Measurements from ENCODE around the gene SLC6A9.

SLC6A9 gene

DNA sequence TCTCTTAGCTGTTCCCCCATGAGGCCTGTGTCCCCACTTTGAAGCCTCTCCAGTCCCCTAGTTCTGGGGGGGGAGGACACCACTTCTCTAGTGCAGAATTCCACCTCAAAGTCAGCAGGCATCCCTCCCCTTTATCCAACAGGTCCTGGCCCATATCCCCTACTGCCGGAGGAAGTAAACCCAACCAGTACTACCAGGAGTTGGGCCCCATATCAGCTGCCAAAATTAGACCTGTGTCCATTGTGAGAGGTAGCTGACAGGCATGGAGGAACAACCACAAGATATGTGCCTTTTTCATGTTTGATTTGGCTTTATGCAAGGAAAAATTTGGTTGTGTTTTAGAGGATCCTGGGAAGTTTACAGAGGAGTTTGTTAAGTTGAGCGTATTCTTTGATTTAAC is 22.1 kb upstream of the SLC6A9 start:
- H3K4me3 ChIP-seq (ENCODE audit: low read depth, low read length) = no peak overlapping the region
- no peak for DNase-seq (ENCODE audit: low read depth, low spot score)
- POLR2A ChIA-PET = no interaction called here
- CTCF ChIA-PET = interaction anchor here (1.4 to 2.0 kb wide), 2 partner anchors 16 to 48 kb away, joined by 6 to 7 read pairs; no protein-coding TSS in a partner anchor
- TF ChIP-seq, protein P1, sequence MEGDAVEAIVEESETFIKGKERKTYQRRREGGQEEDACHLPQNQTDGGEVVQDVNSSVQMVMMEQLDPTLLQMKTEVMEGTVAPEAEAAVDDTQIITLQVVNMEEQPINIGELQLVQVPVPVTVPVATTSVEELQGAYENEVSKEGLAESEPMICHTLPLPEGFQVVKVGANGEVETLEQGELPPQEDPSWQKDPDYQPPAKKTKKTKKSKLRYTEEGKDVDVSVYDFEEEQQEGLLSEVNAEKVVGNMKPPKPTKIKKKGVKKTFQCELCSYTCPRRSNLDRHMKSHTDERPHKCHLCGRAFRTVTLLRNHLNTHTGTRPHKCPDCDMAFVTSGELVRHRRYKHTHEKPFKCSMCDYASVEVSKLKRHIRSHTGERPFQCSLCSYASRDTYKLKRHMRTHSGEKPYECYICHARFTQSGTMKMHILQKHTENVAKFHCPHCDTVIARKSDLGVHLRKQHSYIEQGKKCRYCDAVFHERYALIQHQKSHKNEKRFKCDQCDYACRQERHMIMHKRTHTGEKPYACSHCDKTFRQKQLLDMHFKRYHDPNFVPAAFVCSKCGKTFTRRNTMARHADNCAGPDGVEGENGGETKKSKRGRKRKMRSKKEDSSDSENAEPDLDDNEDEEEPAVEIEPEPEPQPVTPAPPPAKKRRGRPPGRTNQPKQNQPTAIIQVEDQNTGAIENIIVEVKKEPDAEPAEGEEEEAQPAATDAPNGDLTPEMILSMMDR (IDR thresholded peaks at IDR 0.05; ENCODE audit: insufficient read depth, low read length, missing control alignments) = no peak

DNA sequence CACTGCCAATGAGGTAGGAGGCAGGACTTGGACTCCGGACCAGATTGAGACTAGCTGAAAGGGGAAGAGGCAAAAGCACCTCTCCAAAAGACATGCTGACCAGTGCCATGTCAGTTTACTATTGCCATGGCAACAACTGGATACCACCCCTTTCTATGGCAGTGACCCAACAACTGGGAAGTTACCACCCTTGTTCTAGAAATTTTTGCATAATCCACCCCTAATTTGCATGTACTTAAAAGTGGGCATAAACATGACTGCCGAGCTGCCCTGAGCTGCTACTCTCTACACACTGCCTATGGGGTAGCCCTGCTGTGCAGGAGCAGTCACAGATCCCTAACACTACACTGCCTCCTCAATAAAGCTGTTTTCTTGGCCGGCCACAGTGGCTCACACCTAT is 19.0 kb upstream of the SLC6A9 start:
- CTCF ChIA-PET = interaction anchor here (1.0 to 11.8 kb wide), 5 partner anchors 10 to 189 kb away, joined by 3 to 313 read pairs (median 16); no protein-coding TSS in a partner anchor
- no peak overlapping the region for H3K4me3 ChIP-seq (ENCODE audit: low read depth, low read length)
- POLR2A ChIA-PET = no interaction called here
- TF ChIP-seq, protein P1 (IDR thresholded peaks at IDR 0.05; ENCODE audit: insufficient read depth, low read length, missing control alignments) = no peak
- no peak for DNase-seq (ENCODE audit: low read depth, low spot score)

DNA sequence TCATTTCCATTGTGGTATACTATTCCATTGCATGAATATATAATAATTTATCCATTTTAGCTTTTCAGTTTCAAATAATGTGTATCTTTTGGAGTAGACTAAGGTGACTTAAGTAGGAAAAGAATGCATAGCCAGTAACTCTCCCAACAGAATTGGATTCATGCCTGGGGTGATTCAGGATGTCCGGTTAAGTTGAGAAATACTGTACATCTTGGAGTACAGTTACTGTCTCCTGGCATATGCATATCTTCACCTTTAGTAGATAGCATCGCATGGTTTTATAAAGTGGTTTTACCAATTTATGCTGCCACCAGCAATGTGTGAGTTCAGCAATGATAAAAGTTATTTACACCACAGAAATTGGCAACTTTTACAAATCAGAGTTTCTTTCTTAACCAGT is 18.6 kb upstream of the SLC6A9 start:
- POLR2A ChIA-PET = interaction anchor here (0.6 to 0.7 kb wide), 2 partner anchors 35 to 43 kb away, joined by 3 read pairs; no protein-coding TSS in a partner anchor
- CTCF ChIA-PET = interaction anchor here (1.0 to 11.8 kb wide), 13 partner anchors 7 to 603 kb away, joined by 3 to 313 read pairs (median 16); partner anchors contain the start of gene ARTN
- peak; percentile 91 for DNase-seq (ENCODE audit: low read depth, low spot score)
- no peak overlapping the region for H3K4me3 ChIP-seq (ENCODE audit: low read depth, low read length)
- TF ChIP-seq, protein P1 (IDR thresholded peaks at IDR 0.05; ENCODE audit: insufficient read depth, low read length, missing control alignments) = no peak

DNA sequence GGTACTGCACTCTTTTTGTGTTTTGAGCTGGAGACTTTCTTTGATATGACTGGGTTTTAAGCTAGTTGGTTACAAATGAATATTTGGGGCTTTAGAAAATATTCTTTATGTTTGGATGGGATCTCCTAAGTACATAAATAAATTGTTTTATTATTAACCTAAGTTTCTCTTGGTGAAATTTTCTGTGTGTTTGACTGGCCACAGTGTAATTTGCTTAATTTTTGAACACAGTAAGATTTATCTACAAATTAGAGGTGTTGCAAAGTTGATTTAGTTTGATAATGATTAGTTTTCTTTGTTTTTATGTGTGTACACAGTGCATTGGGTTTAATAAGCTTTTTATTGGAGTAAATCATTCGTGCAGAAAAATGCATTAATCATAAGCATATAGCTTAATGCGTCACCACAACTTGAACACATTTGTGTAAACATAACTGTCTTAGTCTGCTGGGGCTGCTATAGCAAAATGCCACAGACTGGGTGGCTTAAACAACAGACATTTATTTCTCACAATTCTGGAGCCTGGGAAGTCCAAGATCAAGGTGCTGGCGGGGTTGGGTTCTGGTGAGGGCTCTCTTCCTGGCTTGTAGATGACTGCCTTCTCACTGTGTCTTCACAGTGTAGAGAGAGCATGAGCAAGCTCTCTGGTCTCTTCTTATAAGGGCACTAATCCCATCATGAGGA is 17.4 kb upstream of the SLC6A9 start:
- peak overlapping the region; percentile 43 for H3K4me3 ChIP-seq (ENCODE audit: low read depth, low read length)
- CTCF ChIA-PET = interaction anchor here (0.7 to 11.8 kb wide), 37 partner anchors 8 to 604 kb away, joined by 3 to 313 read pairs (median 8); partner anchors contain the start of genes ARTN, ATP6V0B, CCDC24 and DMAP1
- POLR2A ChIA-PET = interaction anchor here (0.5 to 2.0 kb wide), 5 partner anchors 18 to 341 kb away, joined by 3 to 10 read pairs (median 4); partner anchors contain the start of genes ATP6V0B, SLC6A9 and ST3GAL3
- DNase-seq (ENCODE audit: low read depth, low spot score) = no peak
- TF ChIP-seq, protein P1 (IDR thresholded peaks at IDR 0.05; ENCODE audit: insufficient read depth, low read length, missing control alignments) = no peak

DNA sequence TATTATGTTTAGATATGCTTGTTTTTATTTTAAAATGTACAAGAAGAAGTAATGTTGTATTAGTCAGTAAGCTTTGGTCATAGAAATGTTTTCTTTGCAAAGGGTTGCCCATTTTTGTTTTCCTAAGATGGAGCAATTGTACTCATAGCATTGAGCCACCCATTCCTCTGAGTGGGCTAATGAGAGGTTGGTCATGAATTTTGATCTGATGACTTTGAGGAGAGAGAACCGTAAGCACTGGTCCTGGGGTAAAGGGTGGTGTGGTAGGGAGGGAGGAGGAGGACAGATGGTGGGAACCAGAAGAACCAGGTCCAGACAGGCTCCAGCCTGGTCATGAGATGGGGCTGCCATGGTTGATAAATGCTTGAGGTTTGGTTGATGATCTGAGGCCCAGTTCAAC is 15.9 kb upstream of the SLC6A9 start:
- no peak for DNase-seq (ENCODE audit: low read depth, low spot score)
- ChIA-PET CTCF (interaction anchor here (0.6 to 11.8 kb wide), 27 partner anchors 7 to 605 kb away, joined by 3 to 313 read pairs (median 9); partner anchors contain the start of genes ARTN, ATP6V0B, CCDC24 and DMAP1), POLR2A (interaction anchor here (1.1 to 2.0 kb wide), 3 partner anchors 16 to 55 kb away, joined by 3 to 10 read pairs (median 3); partner anchors contain the start of gene SLC6A9)
- H3K4me3 ChIP-seq (ENCODE audit: low read depth, low read length) = no peak overlapping the region; the same call in 1 of the 2 replicates
- TF ChIP-seq, protein P1 (IDR thresholded peaks at IDR 0.05; ENCODE audit: insufficient read depth, low read length, missing control alignments) = no peak

DNA sequence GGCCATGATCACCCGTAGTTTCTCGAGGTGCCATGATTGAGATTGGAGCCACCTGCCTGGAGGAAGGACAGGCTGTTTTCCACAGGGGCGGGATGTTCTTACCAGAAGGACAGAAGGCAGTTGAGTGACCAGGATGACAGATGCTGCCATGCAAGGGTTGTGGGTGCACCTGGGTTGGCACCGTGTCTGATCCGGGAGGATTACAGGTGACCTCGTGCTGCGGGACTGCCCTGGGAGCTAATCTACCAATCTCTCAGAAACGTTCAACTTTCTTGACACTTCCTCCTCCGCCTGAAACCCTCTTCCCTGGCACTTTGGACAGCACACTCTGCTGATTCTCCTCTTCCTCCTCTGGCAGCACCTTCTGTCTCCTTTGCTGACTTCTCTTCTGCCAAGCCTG is 13.8 kb upstream of the SLC6A9 start:
- no peak overlapping the region for H3K4me3 ChIP-seq (ENCODE audit: low read depth, low read length)
- POLR2A ChIA-PET = no interaction called here
- TF ChIP-seq, protein P1 (IDR thresholded peaks at IDR 0.05; ENCODE audit: insufficient read depth, low read length, missing control alignments) = no peak
- CTCF ChIA-PET = interaction anchor here (0.9 to 11.8 kb wide), 6 partner anchors 9 to 281 kb away, joined by 4 to 313 read pairs (median 34); partner anchors contain the start of gene ARTN
- no peak for DNase-seq (ENCODE audit: low read depth, low spot score)
